ENCODE results near the gene CCDC88B. TPM values are rescaled to one million over a fixed set of nuclear protein-coding genes. Genes with fewer than 3 reads are reported as not detected.
"Not testable (repeated sequence)": the region's sequence is repeated elsewhere in the genome, so short reads cannot be mapped to it uniquely, and the experiment has no call there.

Gene CCDC88B
- total and polyA plus RNA-seq, 8 donors, result 4.7 to 35.7 (median 6.6) TPM

DNA sequence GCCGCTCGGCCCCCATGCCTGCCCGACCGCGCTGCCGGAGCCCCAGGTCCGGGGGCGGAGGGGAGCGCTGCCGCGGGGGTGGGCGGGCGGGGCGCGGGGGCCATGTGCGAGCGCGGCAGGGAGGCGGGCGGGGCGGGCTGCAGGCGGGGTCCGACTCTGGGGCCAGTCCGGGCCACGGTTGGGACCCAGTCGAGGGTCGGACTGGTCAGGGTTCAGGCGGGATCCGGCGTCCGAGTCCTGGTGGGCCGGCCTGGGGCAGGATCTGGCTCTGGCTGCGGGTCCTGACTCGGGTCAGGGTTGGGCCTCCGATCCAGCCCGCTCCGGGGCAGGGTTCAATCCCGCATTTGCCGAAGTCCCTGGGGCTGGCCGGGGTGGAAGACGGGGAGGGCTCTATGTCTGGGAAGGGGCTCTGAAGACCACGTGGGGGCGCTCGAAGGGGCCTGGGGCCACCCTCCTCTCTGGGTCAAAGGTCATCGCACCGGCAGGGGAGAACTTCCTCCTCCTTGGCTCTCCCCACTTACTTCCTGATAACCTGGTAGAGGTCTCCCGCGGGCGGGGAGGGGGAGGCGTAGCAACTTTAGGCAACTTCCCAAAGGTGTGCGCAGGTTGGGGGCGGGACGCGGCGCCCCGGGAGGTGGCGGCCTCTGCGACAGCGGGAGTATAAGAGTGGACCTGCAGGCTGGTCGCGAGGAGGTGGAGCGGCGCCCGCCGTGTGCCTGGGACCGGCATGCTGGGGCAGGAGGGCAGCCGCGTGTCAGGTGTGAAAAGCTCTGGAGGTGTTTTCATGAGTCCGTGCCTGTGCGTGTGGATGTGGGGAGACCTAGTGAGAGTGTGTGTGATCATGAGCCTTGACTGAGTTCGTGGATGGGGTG is 34.1 kb upstream of the CCDC88B start:
- Histone ChIP-seq H3K4me1 (peaks cover 14 to 38% of the 10 kb centered on the region in 2 donors), H3K27me3 (peaks cover 0 to 1% of the 10 kb centered on the region in 2 donors), H3K9me3 (no peaks in the 10 kb centered on the region), H3K27ac (peak overlapping the region; percentile 76 to 95), H3K4me3 (peak overlapping the region; percentile 56 to 85), H3K36me3 (peaks cover 0 to 21% of the 10 kb centered on the region in 2 donors)
- intact Hi-C loops (cut with DNase I), result no loop called here
- ATAC-seq (peak; percentile 26), DNase-seq (peak in 2 of 4 donors; percentile 86 to 93)
- TF ChIP-seq CTCF (IDR thresholded peaks at IDR 0.05), result peak in 1 of 2 donors; percentile 12

DNA sequence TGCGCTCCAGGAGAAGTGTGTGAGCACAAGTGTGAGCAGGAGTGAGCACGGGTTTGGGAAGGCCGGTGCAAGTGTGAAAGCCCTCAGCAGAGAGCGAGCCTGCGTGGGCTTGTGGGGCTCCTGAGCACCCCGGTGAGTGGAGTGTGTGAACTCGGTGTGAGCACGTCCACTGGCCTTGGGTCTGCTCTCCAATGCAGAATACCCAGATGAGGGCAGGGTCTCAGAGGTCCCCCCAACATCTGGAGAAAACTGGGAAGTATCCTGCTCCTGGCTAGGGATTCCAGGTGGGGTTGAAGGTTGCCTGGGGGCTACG is 33.5 kb upstream of the CCDC88B start:
- DNase-seq, result no peak
- H3K36me3 ChIP-seq, result peaks cover 0 to 27% of the 10 kb centered on the region in 2 donors
- peak overlapping the region; percentile 56 to 85 for H3K4me3 ChIP-seq
- no peak for ATAC-seq
- peaks cover 14 to 32% of the 10 kb centered on the region in 2 donors for H3K4me1 ChIP-seq
- no peak for TF ChIP-seq CTCF (IDR thresholded peaks at IDR 0.05)
- no peaks in the 10 kb centered on the region for H3K9me3 ChIP-seq
- peak overlapping the region; percentile 76 to 95 for H3K27ac ChIP-seq
- H3K27me3 ChIP-seq, result no peaks in the 10 kb centered on the region
- intact Hi-C loops (cut with DNase I), result no loop called here

DNA sequence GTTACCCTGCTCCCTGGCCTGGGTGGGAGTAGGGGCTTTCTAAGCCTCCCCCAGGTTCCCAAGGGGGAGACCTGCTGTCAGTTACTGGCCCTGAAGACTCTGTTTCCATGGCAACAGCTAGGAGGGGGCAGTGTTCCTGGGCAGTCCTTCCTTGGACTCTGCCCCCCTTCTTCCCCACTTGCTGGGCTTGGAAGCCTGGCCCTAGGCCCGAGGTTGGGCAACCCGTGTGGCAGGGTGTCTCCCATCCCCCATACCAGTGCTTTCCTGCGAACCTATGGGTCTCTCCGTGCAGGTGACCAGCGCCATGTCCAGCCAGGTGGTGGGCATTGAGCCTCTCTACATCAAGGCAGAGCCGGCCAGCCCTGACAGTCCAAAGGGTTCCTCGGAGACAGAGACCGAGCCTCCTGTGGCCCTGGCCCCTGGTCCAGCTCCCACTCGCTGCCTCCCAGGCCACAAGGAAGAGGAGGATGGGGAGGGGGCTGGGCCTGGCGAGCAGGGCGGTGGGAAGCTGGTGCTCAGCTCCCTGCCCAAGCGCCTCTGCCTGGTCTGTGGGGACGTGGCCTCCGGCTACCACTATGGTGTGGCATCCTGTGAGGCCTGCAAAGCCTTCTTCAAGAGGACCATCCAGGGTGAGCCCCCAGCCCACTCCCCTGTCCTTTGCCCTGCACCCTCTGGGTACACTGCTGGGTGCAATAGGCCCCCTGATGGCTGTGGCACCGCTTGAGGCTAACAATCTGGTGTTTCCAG is 33.0 kb upstream of the CCDC88B start:
- TF ChIP-seq CTCF (IDR thresholded peaks at IDR 0.05), result no peak
- peak overlapping the region in 1 of 2 donors; percentile 95 for H3K27ac ChIP-seq
- DNase-seq, result peak in 1 of 4 donors; percentile 81
- H3K4me3 ChIP-seq, result peak overlapping the region; percentile 56 to 85
- intact Hi-C loops (cut with DNase I), result no loop called here
- H3K36me3 ChIP-seq, result peaks cover 0 to 27% of the 10 kb centered on the region in 2 donors
- ATAC-seq, result no peak
- H3K27me3 ChIP-seq, result no peaks in the 10 kb centered on the region
- H3K4me1 ChIP-seq, result peaks cover 14 to 32% of the 10 kb centered on the region in 2 donors
- no peaks in the 10 kb centered on the region for H3K9me3 ChIP-seq

DNA sequence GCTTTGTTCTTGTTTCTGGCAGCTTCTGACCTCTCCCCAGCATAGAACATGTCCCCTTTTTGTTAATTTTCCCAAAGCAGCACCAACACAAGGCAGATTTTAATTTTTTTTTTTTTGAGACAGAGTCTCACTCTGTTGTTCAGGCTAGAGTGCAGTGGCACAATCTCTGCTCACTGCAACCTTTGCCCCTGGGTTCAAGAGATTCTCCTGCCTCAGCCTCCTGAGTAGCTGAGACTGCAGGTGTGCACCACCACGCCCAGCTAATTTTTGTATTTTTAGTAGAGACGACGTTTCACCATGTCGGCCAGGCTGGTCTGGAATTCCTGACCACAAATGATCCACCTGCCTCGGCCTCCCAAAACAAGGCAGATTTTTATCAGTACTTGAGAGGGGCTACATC is 32.2 kb upstream of the CCDC88B start:
- H3K27ac ChIP-seq; intact Hi-C loops (cut with DNase I); DNase-seq; H3K27me3 ChIP-seq; H3K4me3 ChIP-seq; H3K9me3 ChIP-seq; ATAC-seq: not testable (repeated sequence)
- Histone ChIP-seq H3K4me1 (peaks cover 14 to 36% of the 10 kb centered on the region in 2 donors), H3K36me3 (peaks cover 0 to 34% of the 10 kb centered on the region in 2 donors)

DNA sequence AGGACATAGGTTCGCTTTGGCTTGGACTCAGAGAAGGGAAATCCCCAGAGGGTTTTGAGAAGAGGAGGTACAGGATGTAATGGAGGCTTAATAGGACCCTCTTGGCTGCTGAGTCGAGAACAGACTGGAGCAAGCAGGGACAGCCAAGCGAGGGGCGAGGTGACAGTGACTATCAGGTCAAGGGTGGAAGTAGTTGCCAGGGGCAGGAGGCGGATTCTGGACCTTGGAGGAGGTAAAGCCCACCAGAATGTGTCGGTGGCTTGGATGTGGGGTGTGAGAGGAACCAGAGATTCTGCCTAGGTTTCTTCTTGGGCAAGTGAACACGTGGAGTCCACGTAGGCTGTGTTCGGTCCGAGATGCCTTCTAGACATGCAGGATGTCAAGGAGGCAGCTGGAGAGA is 27.1 kb upstream of the CCDC88B start:
- Histone ChIP-seq H3K36me3 (peaks cover 0 to 65% of the 10 kb centered on the region in 2 donors), H3K9me3 (no peaks in the 10 kb centered on the region), H3K27me3 (no peaks in the 10 kb centered on the region), H3K4me3 (no peak overlapping the region), H3K4me1 (peaks cover 0 to 29% of the 10 kb centered on the region in 2 donors), H3K27ac (no peak overlapping the region)
- intact Hi-C loops (cut with DNase I), result no loop called here
- DNase-seq (no peak), ATAC-seq (no peak)
- no peak for TF ChIP-seq CTCF (IDR thresholded peaks at IDR 0.05)

Measured in left lung (tissue), 10 donors.